ENCODE data around the gene HPGDS. TPM values are rescaled to one million over a fixed set of nuclear protein-coding genes. Genes with fewer than 3 reads are reported as not detected.

Gene HPGDS
- polyA plus RNA-seq, 1 of the 3 experiments (the other 2 are of a cell fraction): not detected

DNA sequence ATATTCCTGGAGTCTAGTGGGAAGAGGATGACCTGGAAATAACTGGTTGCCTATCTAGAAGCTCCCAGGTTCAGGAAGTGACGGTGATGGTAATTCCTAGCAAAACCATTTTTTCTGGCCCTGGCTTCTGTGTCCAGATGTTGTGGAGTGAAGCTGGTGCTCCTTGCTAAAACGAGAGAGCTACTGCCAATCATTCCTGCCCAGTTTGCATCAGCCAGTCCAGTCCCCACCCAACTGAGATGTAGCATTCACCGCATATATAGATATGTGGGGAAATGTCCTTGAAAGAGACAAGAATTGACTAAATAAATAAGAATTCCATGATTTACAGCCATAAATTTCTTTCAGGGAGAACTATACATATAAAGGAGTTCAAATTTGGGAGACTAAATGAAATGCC, 6.3 kb downstream of the HPGDS start:
- Histone ChIP-seq H4K20me1 (ENCODE audit: insufficient read depth) (no peaks in the 10 kb centered on the region), H3K4me1 (ENCODE audit: control insufficient read depth in 1 of 2, insufficient read depth in 2 of 2, low read depth in 1 of 2, low read length in 1 of 2) (no peaks in the 10 kb centered on the region), H3K9me2 (no peaks in the 10 kb centered on the region), H2AFZ (ENCODE audit: low read depth) (no peak overlapping the region), H3K27me3 (ENCODE audit: insufficient read depth) (no peaks in the 10 kb centered on the region), H3K4me2 (no peak overlapping the region), H3F3A (replicated peaks; ENCODE audit: insufficient read depth) (no peaks in the 10 kb centered on the region), H3K36me3 (replicated peaks in 1 of 2; ENCODE audit: control insufficient read depth in 1 of 2, insufficient read depth in 2 of 2, low read length in 1 of 2) (no peaks in the 10 kb centered on the region), H3K79me2 (ENCODE audit: insufficient read depth) (no peaks in the 10 kb centered on the region), H3K9ac (no peak overlapping the region), H3K4me3 (ENCODE audit: low read depth in 2 of 2, low read length in 1 of 2) (no peak overlapping the region), H3K9me3 (no peaks in the 10 kb centered on the region), H3K27ac (ENCODE audit: low read depth in 2 of 2, low read length in 1 of 2) (no peak overlapping the region)
- no peak for TF ChIP-seq RAD21 (IDR thresholded peaks at IDR 0.05; ENCODE audit: low read length)
- TF ChIP-seq MEF2A (IDR thresholded peaks at IDR 0.05; ENCODE audit: borderline replicate concordance, low read depth): no peak
- TF ChIP-seq POLR2AphosphoS5 (IDR thresholded peaks at IDR 0.05; ENCODE audit: low read depth, low read length): no peak
- TF ChIP-seq JUND (IDR thresholded peaks at IDR 0.05): no peak
- TF ChIP-seq ELF1 (IDR thresholded peaks at IDR 0.05): no peak
- TF ChIP-seq ZBTB33 (IDR thresholded peaks at IDR 0.05; ENCODE audit: borderline replicate concordance, low read depth): no peak
- TF ChIP-seq RCOR1 (IDR thresholded peaks at IDR 0.05; ENCODE audit: low read length): no peak
- no peak for TF ChIP-seq CHD2 (IDR thresholded peaks at IDR 0.05; ENCODE audit: low read length, partially characterized antibody)
- no peak for TF ChIP-seq EZH2phosphoT487 (IDR thresholded peaks at IDR 0.05; ENCODE audit: borderline replicate concordance, low read depth)
- TF ChIP-seq NFIC (IDR thresholded peaks at IDR 0.05; ENCODE audit: borderline replicate concordance): no peak
- TF ChIP-seq GABPA (IDR thresholded peaks at IDR 0.05; ENCODE audit: low read depth): no peak
- no peak for TF ChIP-seq TAF1 (IDR thresholded peaks at IDR 0.05; ENCODE audit: borderline replicate concordance, low read depth, low read length)
- TF ChIP-seq IRF3 (IDR thresholded peaks at IDR 0.05; ENCODE audit: low read depth, low read length): no peak
- TF ChIP-seq, protein P1, sequence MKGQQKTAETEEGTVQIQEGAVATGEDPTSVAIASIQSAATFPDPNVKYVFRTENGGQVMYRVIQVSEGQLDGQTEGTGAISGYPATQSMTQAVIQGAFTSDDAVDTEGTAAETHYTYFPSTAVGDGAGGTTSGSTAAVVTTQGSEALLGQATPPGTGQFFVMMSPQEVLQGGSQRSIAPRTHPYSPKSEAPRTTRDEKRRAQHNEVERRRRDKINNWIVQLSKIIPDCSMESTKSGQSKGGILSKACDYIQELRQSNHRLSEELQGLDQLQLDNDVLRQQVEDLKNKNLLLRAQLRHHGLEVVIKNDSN (IDR thresholded peaks at IDR 0.05; ENCODE audit: borderline replicate concordance, low read depth): no peak
- TF ChIP-seq USF2 (IDR thresholded peaks at IDR 0.05; ENCODE audit: borderline replicate concordance, low read depth, low read length): no peak
- TF ChIP-seq, protein P2, sequence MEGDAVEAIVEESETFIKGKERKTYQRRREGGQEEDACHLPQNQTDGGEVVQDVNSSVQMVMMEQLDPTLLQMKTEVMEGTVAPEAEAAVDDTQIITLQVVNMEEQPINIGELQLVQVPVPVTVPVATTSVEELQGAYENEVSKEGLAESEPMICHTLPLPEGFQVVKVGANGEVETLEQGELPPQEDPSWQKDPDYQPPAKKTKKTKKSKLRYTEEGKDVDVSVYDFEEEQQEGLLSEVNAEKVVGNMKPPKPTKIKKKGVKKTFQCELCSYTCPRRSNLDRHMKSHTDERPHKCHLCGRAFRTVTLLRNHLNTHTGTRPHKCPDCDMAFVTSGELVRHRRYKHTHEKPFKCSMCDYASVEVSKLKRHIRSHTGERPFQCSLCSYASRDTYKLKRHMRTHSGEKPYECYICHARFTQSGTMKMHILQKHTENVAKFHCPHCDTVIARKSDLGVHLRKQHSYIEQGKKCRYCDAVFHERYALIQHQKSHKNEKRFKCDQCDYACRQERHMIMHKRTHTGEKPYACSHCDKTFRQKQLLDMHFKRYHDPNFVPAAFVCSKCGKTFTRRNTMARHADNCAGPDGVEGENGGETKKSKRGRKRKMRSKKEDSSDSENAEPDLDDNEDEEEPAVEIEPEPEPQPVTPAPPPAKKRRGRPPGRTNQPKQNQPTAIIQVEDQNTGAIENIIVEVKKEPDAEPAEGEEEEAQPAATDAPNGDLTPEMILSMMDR (IDR thresholded peaks at IDR 0.05): no peak
- POLR2A ChIA-PET: no interaction called here
- 79% methylated on average over 3 of the region's 3 CpGs for WGBS (ENCODE audit: low lambda C conversion rate)
- DNase-seq: no peak
- CTCF ChIA-PET: interaction anchor here (1.2 kb wide), 1 partner anchor 59 kb away, joined by 3 read pairs; no protein-coding TSS in a partner anchor

Data from SK-N-SH (cell line).